ENCODE data around the gene CFAP74. TPM values are rescaled to one million over a fixed set of nuclear protein-coding genes. Genes with fewer than 3 reads are reported as not detected.
"Not testable (repeated sequence)": the region's sequence is repeated elsewhere in the genome, so short reads cannot be mapped to it uniquely, and the experiment has no call there.

The CFAP74 gene
- polyA plus RNA-seq, 2 of the 4 experiments (the other 2 are of a cell fraction): 0.03 to 0.04 TPM

DNA sequence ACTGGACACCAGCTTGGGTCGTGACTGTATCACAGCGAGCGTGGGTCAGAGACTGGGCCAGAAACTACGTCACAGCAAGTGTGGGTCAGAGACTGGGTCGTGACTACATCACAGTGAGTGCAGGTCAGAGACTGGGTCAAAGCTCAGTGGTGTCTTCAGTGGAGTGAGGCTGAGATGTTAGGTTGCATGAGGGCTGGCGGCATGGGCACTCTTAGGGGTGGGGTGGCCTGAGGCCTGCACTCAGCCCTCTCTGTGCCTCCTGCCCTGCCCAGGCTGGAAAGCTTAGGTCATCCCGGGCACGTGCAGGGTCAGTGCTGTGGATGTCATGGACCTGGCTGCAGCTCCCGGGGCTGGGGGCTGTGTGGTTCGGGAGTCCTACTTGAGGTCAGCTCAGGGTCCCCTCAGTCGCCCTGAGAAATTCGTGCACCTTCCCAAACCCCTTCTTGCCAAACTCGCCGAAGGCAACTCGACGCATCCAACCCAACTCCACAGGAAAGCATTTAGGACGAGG is 19.0 kb downstream of the CFAP74 start (continued):
- TF ChIP-seq CEBPB (IDR thresholded peaks at IDR 0.05): no peak

DNA sequence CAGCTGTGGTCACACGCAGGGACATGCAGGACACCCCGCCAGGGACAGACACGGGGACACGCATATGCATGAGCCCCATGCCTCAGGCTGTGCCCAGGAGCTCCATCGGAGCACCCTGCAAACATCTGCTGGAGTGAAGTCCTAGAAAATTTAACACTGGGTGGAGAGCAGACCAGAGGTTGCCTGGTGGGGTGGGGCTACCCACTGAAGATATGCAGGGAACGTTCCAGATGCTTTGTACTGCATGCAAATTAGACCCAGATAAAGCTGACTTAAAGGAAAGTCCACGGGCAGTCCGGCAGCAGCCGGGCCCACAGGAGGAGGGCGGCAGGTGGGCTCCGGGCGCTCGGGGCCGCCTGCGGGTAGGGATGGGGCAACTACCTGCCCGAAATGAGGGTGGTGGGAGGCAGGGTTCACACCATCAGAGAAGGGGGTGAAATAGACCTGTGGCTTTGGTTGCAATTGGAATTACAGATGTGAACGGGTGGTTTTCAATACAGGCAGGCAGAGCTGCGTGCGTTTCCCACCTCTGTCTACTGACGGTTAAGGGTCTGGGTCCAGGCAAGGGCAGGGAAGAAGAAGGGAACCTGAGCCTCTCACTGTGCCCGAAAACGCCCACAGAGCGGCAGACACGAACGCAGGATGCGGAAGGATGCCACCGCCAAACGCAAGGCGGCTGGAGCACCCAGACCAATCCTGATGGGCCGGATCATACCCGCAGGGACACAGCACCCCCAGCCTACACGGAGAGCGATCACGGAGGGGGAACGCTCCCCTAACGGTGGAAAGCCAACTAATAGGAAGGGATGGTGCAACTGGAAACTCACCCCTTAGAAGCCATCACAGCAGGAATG is 21.0 kb downstream of the CFAP74 start:
- H3K4me3 ChIP-seq: no peak overlapping the region
- H3K9me3 ChIP-seq: no peaks in the 10 kb centered on the region
- H3K4me2 ChIP-seq: no peak overlapping the region
- ChIA-PET POLR2A (no interaction called here), CTCF (interaction anchor here (1.3 kb wide), 1 partner anchor 62 kb away, joined by 3 read pairs; no protein-coding TSS in a partner anchor)
- no peak for ATAC-seq
- DNase-seq (ENCODE audit: low read depth in 1 of 2, low spot score in 1 of 2): no peak
- no peaks in the 10 kb centered on the region for H3K4me1 ChIP-seq
- TF ChIP-seq ESRRA (IDR thresholded peaks at IDR 0.05; ENCODE audit: borderline replicate concordance, low read length): no peak
- TF ChIP-seq CHD4 (IDR thresholded peaks at IDR 0.05; ENCODE audit: borderline replicate concordance): no peak
- TF ChIP-seq JUNB (IDR thresholded peaks at IDR 0.05): no peak
- TF ChIP-seq ZC3H11A (IDR thresholded peaks at IDR 0.05): no peak
- TF ChIP-seq, protein P1, sequence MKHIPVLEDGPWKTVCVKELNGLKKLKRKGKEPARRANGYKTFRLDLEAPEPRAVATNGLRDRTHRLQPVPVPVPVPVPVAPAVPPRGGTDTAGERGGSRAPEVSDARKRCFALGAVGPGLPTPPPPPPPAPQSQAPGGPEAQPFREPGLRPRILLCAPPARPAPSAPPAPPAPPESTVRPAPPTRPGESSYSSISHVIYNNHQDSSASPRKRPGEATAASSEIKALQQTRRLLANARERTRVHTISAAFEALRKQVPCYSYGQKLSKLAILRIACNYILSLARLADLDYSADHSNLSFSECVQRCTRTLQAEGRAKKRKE (CRISPR knock-in tag; IDR thresholded peaks at IDR 0.05; ENCODE audit: low read depth): no peak
- no peak for TF ChIP-seq CEBPB (IDR thresholded peaks at IDR 0.05)
- no peak for TF ChIP-seq ZNF302 (CRISPR knock-in tag; IDR thresholded peaks at IDR 0.05)
- TF ChIP-seq RCOR1 (IDR thresholded peaks at IDR 0.05; ENCODE audit: low read depth, low read length): no peak
- TF ChIP-seq, protein P2, sequence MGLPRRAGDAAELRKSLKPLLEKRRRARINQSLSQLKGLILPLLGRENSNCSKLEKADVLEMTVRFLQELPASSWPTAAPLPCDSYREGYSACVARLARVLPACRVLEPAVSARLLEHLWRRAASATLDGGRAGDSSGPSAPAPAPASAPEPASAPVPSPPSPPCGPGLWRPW (IDR thresholded peaks at IDR 0.05): no peak
- no peak for TF ChIP-seq EP300 (IDR thresholded peaks at IDR 0.05)
- TF ChIP-seq CBX2 (IDR thresholded peaks at IDR 0.05; ENCODE audit: borderline replicate concordance, low read depth): no peak
- TF ChIP-seq MAFK (IDR thresholded peaks at IDR 0.05; ENCODE audit: partially characterized antibody): no peak
- TF ChIP-seq RAD21 (conservative IDR thresholded peaks at IDR 0.05 in 1 of 2, IDR thresholded peaks at IDR 0.05 in 1 of 2): no peak
- TF ChIP-seq, protein P3, sequence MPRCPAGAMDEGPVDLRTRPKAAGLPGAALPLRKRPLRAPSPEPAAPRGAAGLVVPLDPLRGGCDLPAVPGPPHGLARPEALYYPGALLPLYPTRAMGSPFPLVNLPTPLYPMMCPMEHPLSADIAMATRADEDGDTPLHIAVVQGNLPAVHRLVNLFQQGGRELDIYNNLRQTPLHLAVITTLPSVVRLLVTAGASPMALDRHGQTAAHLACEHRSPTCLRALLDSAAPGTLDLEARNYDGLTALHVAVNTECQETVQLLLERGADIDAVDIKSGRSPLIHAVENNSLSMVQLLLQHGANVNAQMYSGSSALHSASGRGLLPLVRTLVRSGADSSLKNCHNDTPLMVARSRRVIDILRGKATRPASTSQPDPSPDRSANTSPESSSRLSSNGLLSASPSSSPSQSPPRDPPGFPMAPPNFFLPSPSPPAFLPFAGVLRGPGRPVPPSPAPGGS (IDR thresholded peaks at IDR 0.05): no peak
- TF ChIP-seq, protein P4, sequence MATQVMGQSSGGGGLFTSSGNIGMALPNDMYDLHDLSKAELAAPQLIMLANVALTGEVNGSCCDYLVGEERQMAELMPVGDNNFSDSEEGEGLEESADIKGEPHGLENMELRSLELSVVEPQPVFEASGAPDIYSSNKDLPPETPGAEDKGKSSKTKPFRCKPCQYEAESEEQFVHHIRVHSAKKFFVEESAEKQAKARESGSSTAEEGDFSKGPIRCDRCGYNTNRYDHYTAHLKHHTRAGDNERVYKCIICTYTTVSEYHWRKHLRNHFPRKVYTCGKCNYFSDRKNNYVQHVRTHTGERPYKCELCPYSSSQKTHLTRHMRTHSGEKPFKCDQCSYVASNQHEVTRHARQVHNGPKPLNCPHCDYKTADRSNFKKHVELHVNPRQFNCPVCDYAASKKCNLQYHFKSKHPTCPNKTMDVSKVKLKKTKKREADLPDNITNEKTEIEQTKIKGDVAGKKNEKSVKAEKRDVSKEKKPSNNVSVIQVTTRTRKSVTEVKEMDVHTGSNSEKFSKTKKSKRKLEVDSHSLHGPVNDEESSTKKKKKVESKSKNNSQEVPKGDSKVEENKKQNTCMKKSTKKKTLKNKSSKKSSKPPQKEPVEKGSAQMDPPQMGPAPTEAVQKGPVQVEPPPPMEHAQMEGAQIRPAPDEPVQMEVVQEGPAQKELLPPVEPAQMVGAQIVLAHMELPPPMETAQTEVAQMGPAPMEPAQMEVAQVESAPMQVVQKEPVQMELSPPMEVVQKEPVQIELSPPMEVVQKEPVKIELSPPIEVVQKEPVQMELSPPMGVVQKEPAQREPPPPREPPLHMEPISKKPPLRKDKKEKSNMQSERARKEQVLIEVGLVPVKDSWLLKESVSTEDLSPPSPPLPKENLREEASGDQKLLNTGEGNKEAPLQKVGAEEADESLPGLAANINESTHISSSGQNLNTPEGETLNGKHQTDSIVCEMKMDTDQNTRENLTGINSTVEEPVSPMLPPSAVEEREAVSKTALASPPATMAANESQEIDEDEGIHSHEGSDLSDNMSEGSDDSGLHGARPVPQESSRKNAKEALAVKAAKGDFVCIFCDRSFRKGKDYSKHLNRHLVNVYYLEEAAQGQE (IDR thresholded peaks at IDR 0.05): no peak
- TF ChIP-seq, protein P5, sequence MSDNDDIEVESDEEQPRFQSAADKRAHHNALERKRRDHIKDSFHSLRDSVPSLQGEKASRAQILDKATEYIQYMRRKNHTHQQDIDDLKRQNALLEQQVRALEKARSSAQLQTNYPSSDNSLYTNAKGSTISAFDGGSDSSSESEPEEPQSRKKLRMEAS (IDR thresholded peaks at IDR 0.05): no peak
- no peak overlapping the region for H3K27ac ChIP-seq
- WGBS (ENCODE audit: missing lambda C conversion rate): 79% methylated on average over 23 of the region's 36 CpGs
- FAIRE-seq: no peak

DNA sequence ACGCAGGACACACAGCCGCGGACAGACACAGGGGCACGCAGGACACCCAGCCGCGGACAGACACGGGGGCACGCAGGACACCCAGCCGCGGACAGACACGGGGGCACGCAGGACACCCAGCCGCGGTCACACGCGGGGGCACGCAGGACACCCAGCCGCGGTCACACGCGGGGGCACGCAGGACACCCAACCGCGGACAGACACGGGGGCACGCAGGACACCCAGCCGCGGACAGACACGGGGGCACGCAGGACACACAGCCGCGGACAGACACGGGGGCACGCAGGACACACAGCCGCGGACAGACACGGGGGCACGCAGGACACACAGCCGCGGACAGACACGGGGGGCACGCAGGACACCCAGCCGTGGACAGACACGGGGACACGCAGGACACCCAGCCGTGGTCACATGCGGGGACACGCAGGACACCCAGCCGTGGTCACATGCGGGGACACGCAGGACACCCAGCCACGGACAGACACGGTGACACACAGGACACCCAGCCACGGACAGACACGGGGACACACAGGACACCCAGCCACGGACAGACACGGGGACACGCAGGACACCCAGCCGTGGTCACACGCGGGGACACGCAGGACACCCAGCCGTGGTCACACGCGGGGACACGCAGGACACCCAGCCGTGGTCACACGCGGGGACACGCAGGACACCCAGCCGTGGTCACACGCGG is 21.8 kb downstream of the CFAP74 start:
- FAIRE-seq; H3K27ac ChIP-seq; H3K4me1 ChIP-seq; H3K4me3 ChIP-seq; DNase-seq (ENCODE audit: low read depth in 1 of 2, low spot score in 1 of 2); ATAC-seq; H3K4me2 ChIP-seq; POLR2A ChIA-PET; CTCF ChIA-PET; H3K9me3 ChIP-seq: not testable (repeated sequence)
- WGBS (ENCODE audit: missing lambda C conversion rate): 71% methylated on average over 13 of the region's 73 CpGs
